Activated CD8-positive, alpha-beta memory T cell treated with anti-CD3 and anti-CD28 coated beads for 1 hour (primary cell): ENCODE data around the gene ZNF385C.

ENCODE experiments used
- DNase-seq, 2 donors: peaks; one replicate each; pipeline ENCODE4 v3.0.0-alpha.2; 2020; ENCODE audit warnings: low read depth in 1 of 2; ENCODE audit errors: extremely low read depth in 1 of 2

Gene ZNF385C

GRCh38 chr17:42079541-42079940 lies 18.7 kb downstream of the ZNF385C start:
- DNase-seq: no peak

GRCh38 chr17:42078396-42079043 lies 19.8 kb downstream of the ZNF385C start:
- no peak for DNase-seq

GRCh38 chr17:42077755-42078154 lies 20.5 kb downstream of the ZNF385C start:
- no peak for DNase-seq

GRCh38 chr17:42076797-42077559 lies 21.3 kb downstream of the ZNF385C start:
- DNase-seq: no peak

- DNase-seq: no peak
These were observed 22.5 kb downstream of the ZNF385C start for GRCh38 chr17:42075789-42076188.

GRCh38 chr17:42072323-42073187 lies 25.7 kb downstream of the ZNF385C start:
- DNase-seq: no peak

- DNase-seq: no peak
These were observed 26.5 kb downstream of the ZNF385C start for GRCh38 chr17:42071810-42072209.

GRCh38 chr17:42068979-42069378 lies 29.3 kb downstream of the ZNF385C start:
- DNase-seq: no peak

- peak in 1 of 2 donors; percentile 51 for DNase-seq
These were observed 30.7 kb downstream of the ZNF385C start for GRCh38 chr17:42067371-42068091.

- DNase-seq: no peak
These were observed 33.1 kb downstream of the ZNF385C start for GRCh38 chr17:42065201-42065600.

- DNase-seq: no peak
These were observed 35.6 kb downstream of the ZNF385C start for GRCh38 chr17:42062681-42063080.

- DNase-seq: no peak
These were observed 36.4 kb downstream of the ZNF385C start for GRCh38 chr17:42061646-42062487.

- no peak for DNase-seq
These were observed 38.0 kb downstream of the ZNF385C start for GRCh38 chr17:42060231-42060630.

GRCh38 chr17:42059815-42060214 lies 38.5 kb downstream of the ZNF385C start:
- DNase-seq: no peak

GRCh38 chr17:42058063-42058462 lies 40.2 kb downstream of the ZNF385C start:
- DNase-seq: no peak

- no peak for DNase-seq
These were observed 41.6 kb downstream of the ZNF385C start for GRCh38 chr17:42056635-42057034.

- no peak for DNase-seq
These were observed 42.8 kb downstream of the ZNF385C start for GRCh38 chr17:42055496-42055895.

GRCh38 chr17:42055027-42055426 lies 43.2 kb downstream of the ZNF385C start:
- no peak for DNase-seq

- DNase-seq: no peak
These were observed 44.4 kb downstream of the ZNF385C start for GRCh38 chr17:42053731-42054500.
